GM19193 (cell line): ENCODE data around the gene HMGB1.
A peak's percentile ranks its signal among the peaks of the same experiment; 100 is the strongest.

Experiments used
- POLR2A ChIP-seq: IDR thresholded peaks from 4 replicates; pipeline ENCODE4 v1.6.1; 2011; ENCODE audit not compliant: insufficient read depth, insufficient read length; ENCODE audit errors: extremely low read depth

The HMGB1 gene

GRCh38 chr13:30418075-30418716 is 47.5 kb downstream of the HMGB1 start:
- TF ChIP-seq POLR2A, result no peak

- TF ChIP-seq POLR2A, result no peak
Observed at GRCh38 chr13:30416471-30416870, 49.3 kb downstream of the HMGB1 start.

DNA sequence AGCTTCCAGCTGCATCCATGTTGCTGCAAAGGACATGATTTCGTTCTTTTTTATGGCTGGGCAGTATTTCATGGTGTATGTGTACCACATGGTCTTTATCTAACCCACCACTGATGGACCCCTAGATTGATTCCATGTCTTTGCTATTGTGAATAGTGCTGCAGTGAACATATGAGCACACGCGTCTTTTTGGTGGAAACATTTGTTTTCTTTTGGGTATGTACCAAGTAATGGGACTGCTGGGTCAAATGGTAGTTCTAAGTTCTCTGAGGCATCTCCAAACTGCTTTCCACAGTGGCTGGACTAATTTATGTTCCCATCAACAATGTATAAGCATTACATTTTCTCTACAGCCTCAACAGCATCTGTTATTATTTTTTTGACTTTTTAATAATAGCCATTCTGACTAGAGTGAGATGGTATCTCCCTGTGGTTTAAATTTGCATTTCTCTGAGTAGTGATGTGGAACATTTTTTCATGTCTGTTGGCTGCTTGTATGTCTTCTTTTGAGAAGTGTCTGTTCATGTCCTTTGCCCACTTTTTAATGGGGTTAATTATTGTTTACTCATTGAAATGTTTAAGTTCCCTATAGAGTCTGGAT is 50.2 kb downstream of the HMGB1 start:
- TF ChIP-seq POLR2A, result no peak

DNA sequence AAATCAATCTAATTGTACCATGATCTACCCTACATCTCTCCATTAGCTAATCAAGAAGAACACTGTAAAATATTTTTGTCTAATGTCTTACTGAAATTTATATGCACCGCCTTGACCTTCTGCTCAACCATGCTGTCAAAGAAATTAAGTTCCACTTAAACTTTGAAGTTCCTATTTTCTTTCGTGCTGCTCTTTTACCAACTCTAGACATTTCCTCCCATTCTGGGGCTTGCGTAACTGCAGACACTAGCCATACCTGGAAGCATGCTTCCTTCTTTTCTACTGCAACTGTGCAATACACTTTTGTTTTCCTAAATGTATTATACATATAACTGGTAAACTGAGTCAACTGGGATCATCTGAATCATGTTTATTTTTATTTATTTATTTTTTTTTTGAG is 51.9 kb downstream of the HMGB1 start:
- no peak for TF ChIP-seq POLR2A

- no peak for TF ChIP-seq POLR2A
Observed at GRCh38 chr13:30412346-30412745, 53.4 kb downstream of the HMGB1 start.

DNA sequence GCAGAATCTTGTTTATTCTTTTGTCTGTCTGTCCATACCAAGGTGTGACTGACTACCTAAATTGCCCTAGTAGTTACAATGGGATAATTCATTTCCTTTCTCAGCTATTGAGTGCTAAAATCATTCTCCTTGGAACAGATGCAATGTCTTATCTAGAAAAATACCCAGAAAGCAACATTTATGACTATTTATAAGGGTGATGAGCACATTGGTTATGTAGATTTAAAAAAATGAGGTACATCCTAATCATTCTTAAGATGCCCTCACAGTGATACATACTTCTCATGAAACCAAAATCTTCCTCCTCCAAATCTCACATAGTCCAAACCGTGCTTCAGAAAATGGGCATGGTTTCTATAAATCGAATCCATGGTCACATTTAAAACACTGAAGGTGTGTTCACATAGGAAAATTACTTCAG is 55.0 kb downstream of the HMGB1 start:
- TF ChIP-seq POLR2A, result no peak

DNA sequence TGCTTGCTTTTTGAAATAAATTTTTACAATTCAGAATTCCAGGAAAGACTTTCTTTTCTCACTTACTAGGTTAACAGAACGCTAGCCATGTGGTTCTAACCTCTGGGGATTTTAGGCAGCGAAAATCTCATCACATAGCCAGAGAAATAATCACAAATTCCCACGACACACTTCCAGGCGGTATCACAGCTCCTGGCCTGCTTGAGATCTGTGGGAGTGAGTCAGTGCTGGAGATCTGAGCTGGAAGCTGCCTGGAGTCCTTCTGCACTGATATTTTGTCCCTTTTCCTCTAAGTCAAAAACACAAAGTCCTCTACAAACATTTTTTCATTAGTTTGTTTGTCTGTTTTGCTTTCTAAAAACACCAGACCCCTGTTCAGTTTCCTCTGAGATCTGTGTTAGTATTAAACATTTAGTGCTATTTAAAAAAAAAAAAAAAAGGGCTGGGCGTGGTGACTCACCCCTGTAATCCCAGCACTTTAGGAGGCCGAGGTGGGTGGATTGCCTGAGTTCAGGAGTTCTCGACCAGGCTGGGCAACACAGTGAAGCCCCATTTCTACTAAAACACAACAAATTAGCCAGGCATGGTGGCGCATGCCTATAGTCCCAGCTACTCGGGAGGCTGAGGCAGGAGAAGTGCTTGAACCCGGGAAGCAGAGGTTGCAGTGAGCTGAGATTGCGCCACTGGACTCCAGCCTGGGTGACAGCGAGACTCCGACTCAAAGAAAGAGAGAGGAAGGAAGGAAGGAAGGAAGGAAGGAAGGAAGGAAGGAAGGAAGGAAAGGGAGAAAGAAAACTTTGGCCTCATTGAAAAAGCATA is 55.6 kb downstream of the HMGB1 start:
- TF ChIP-seq POLR2A, result no peak

DNA sequence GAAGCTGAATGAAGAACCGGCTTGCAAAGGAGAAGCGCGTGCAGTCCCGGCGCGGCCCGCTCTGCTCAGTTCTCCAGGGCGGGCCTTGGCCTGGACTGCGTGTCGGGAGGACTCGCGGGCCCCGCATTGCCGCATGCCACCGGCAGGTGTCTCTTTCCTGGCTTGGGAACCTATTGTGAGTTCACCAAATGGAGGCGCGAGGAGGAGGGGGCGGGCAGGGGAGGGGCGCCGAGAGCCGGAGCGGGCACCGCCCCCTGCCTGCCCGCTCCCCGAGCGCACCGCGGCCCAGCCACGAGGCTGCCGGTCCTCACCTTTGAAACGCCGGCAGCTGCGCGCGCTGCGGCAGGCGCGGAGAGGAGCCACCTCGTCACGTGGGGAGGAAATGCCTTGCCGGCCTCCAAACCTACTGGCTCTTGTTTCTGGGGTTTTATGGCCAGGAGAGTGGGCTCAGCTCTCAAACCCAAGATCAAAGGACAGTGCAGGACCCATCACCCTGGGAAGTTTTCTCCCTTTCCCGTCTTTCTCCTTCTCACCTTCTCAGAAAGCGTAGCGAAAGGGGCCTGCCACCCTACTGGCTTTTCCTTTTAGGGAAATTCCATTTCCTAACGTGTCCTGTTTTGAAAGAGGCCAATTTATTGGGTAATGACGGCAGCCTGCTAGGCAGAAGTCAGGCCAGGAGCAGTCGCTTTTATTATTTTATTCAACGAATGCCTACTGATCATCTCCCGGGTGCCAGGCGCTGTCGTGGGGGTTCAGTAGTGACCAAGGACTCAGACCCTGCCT is 57.2 kb downstream of the HMGB1 start:
- TF ChIP-seq POLR2A, result peak; percentile 50

- no peak for TF ChIP-seq POLR2A
Observed at GRCh38 chr13:30406779-30407416, 58.8 kb downstream of the HMGB1 start.
